DND-41 (cell line): ENCODE results near the gene FANCE.

Experiments used
- ATAC-seq: fragments of 200-7000 bp; cut with Tn5 transposase; 3 replicates; pipeline ENCODE4 v1.9.1; 2021; ENCODE audit warnings: low read depth; ENCODE audit not compliant: insufficient read depth
- DNase-seq: peaks from one replicate; pipeline ENCODE4 v3.0.0-alpha.2; 2020
- H2AFZ ChIP-seq: 2 replicates; pipeline ENCODE4 v1.6.0; 2012; ENCODE audit warnings: low read depth, low read length
- H3K27ac ChIP-seq: 2 replicates; pipeline ENCODE4 v1.5.1; 2012; ENCODE audit warnings: low read length, inconsistent platforms
- H3K27me3 ChIP-seq: fragments of 200-600 bp; sonication (generic); 2 replicates; pipeline ENCODE4 v1.6.0; 2012; ENCODE audit warnings: low read length, mild to moderate bottlenecking, inconsistent platforms; ENCODE audit not compliant: insufficient read depth, poor library complexity
- H3K36me3 ChIP-seq: 2 replicates; pipeline ENCODE4 v1.5.1; 2012; ENCODE audit warnings: low read length, inconsistent platforms; ENCODE audit not compliant: insufficient read depth
- H3K4me1 ChIP-seq: 2 replicates; pipeline ENCODE4 v1.5.1; 2012; ENCODE audit warnings: mild to moderate bottlenecking, low read length; ENCODE audit not compliant: insufficient read depth
- H3K4me2 ChIP-seq: 2 replicates; pipeline ENCODE4 v1.6.0; 2012; ENCODE audit warnings: mild to moderate bottlenecking, moderate library complexity, low read length, inconsistent platforms; ENCODE audit not compliant: insufficient read depth
- H3K4me3 ChIP-seq, 2 experiments: fragments of 200-600 bp in 1 of 2; shearing (Covaris generic) in 1 of 2; 2 replicates each; pipeline ENCODE4 v1.5.1; 2012 to 2016; ENCODE audit warnings: inconsistent platforms in 2 of 2, low read length in 2 of 2, mild to moderate bottlenecking in 2 of 2, low read depth in 1 of 2, moderate library complexity in 1 of 2
- H3K79me2 ChIP-seq: 2 replicates; pipeline ENCODE4 v1.6.0; 2012; ENCODE audit warnings: low read length, inconsistent platforms; ENCODE audit not compliant: insufficient read depth
- H3K9ac ChIP-seq: 2 replicates; pipeline ENCODE4 v1.6.0; 2012; ENCODE audit warnings: low read depth, mild to moderate bottlenecking, inconsistent platforms, low read length, moderate library complexity
- H3K9me3 ChIP-seq: 2 replicates; pipeline ENCODE4 v1.5.1; 2012; ENCODE audit warnings: low read length, moderate library complexity, mild to moderate bottlenecking, inconsistent platforms; ENCODE audit not compliant: insufficient read depth, severe bottlenecking
- H4K20me1 ChIP-seq: 2 replicates; pipeline ENCODE4 v1.6.0; 2012; ENCODE audit warnings: low read length; ENCODE audit not compliant: insufficient read depth
- EZH2 ChIP-seq: IDR thresholded peaks from 3 replicates; pipeline ENCODE4 v1.6.1; 2012; ENCODE audit warnings: borderline replicate concordance, low read depth, mild to moderate bottlenecking, moderate library complexity, low read length, inconsistent platforms; ENCODE audit not compliant: severe bottlenecking
- TF ChIP-seq, protein P1 (sequence below): IDR thresholded peaks from 2 replicates; pipeline ENCODE4 v1.5.1; 2012; ENCODE audit warnings: borderline replicate concordance, low read length, moderate library complexity, mild to moderate bottlenecking; ENCODE audit not compliant: poor library complexity, severe bottlenecking; ENCODE audit errors: extremely low read depth

The FANCE gene

DNA sequence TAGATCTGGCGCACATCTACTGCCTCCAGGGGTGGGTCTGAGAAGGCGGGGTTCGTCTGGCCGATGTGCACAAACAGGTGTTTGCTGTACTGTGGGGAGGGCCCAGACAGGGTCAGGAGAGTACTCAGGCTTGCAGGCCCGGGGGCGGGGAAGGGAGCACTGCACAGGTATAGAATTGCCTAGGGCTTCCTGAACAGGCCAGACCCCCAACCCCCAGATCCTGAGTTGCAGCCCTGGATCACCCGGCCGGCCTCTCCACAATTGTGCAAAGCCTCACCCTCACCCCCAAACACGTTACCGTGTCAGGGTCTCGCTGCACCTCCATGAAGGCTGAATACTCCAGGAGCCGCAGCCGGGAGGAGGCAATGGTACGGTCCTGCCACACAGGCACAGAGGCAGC, 23.9 kb downstream of the FANCE start:
- H2AFZ ChIP-seq = no peak overlapping the region
- H3K9me3 ChIP-seq = no peaks in the 10 kb centered on the region
- peaks cover 20% of the 10 kb centered on the region for H3K36me3 ChIP-seq
- H3K79me2 ChIP-seq = peaks cover 3% of the 10 kb centered on the region; the same call in 1 of the 2 replicates
- H3K9ac ChIP-seq = no peak overlapping the region
- H3K27me3 ChIP-seq = peaks cover 3% of the 10 kb centered on the region
- H3K4me1 ChIP-seq = peaks cover 3% of the 10 kb centered on the region; the same call in 1 of the 2 replicates
- DNase-seq (no peak), ATAC-seq (no peak)
- TF ChIP-seq, protein P1, sequence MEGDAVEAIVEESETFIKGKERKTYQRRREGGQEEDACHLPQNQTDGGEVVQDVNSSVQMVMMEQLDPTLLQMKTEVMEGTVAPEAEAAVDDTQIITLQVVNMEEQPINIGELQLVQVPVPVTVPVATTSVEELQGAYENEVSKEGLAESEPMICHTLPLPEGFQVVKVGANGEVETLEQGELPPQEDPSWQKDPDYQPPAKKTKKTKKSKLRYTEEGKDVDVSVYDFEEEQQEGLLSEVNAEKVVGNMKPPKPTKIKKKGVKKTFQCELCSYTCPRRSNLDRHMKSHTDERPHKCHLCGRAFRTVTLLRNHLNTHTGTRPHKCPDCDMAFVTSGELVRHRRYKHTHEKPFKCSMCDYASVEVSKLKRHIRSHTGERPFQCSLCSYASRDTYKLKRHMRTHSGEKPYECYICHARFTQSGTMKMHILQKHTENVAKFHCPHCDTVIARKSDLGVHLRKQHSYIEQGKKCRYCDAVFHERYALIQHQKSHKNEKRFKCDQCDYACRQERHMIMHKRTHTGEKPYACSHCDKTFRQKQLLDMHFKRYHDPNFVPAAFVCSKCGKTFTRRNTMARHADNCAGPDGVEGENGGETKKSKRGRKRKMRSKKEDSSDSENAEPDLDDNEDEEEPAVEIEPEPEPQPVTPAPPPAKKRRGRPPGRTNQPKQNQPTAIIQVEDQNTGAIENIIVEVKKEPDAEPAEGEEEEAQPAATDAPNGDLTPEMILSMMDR = no peak
- no peak for TF ChIP-seq EZH2
- H3K4me2 ChIP-seq = no peak overlapping the region
- H3K27ac ChIP-seq = no peak overlapping the region
- H3K4me3 ChIP-seq = no peak overlapping the region
- peaks cover 25% of the 10 kb centered on the region for H4K20me1 ChIP-seq

DNA sequence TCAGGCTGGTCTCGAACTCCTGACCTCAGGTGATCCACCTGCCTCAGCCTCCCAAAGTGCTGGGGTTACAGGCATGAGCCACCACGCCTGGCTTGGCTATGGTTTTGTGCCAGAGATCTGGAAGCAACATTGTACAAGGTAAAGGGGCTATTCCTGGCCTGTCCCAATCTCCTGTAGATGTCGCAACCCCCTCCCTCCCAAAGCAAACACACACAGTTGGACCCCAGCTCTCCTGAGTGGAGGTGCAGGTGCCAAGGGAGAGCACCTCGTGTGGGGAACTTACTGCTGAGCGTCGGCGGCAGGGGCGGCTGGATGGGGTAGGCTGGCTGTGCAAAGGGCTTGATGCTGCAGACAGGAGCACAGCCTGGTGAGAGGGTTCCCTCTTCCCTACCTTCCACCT, 24.9 kb downstream of the FANCE start:
- ATAC-seq (no peak), DNase-seq (no peak)
- no peaks in the 10 kb centered on the region for H3K4me1 ChIP-seq
- H3K4me3 ChIP-seq = no peak overlapping the region
- H3K9me3 ChIP-seq = no peaks in the 10 kb centered on the region
- H3K27me3 ChIP-seq = peaks cover 3% of the 10 kb centered on the region
- H3K9ac ChIP-seq = no peak overlapping the region
- no peaks in the 10 kb centered on the region for H3K79me2 ChIP-seq
- no peak overlapping the region for H3K4me2 ChIP-seq
- no peak overlapping the region for H2AFZ ChIP-seq
- H3K36me3 ChIP-seq = peaks cover 9% of the 10 kb centered on the region
- no peak for TF ChIP-seq EZH2
- TF ChIP-seq, protein P1 = no peak
- H3K27ac ChIP-seq = no peak overlapping the region
- H4K20me1 ChIP-seq = peaks cover 15% of the 10 kb centered on the region

DNA sequence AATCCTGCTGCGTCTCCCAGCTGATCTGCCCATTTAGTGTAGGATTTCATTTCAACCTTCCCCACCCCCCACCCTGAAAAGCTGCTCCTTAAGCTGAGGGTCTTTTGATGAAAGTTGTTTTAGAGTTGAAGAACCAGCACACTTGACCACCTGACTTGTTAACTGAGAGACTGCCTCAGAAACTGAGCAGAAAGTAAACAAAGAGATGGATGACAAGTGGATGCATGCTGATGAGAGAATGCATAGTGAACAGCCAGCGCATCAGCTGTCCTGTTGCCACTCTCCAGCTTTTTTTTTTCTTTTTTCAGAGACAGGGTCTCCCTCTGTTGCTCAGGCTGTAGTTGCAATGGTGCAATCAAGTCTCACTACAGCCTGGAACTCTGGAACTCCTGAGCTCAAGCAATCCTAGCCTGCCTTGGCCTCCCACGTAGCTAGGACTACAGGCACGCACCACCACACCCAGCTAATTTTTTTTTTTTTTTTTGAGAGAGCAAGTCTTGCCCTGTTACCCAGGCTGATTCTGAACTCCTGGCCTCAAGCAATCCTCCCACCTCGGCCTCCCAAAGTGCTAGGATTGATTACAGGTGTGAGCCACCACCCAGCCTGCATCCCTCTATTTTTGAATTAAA, 25.5 kb downstream of the FANCE start:
- H3K27ac ChIP-seq = no peak overlapping the region
- H4K20me1 ChIP-seq = peaks cover 8% of the 10 kb centered on the region
- no peak overlapping the region for H3K9ac ChIP-seq
- H3K4me3 ChIP-seq = no peak overlapping the region
- H3K4me2 ChIP-seq = no peak overlapping the region
- H3K9me3 ChIP-seq = no peaks in the 10 kb centered on the region
- H3K27me3 ChIP-seq = peaks cover 3% of the 10 kb centered on the region
- TF ChIP-seq EZH2 = no peak
- H3K4me1 ChIP-seq = no peaks in the 10 kb centered on the region
- DNase-seq (no peak), ATAC-seq (no peak)
- H2AFZ ChIP-seq = no peak overlapping the region
- H3K79me2 ChIP-seq = no peaks in the 10 kb centered on the region
- H3K36me3 ChIP-seq = peaks cover 5% of the 10 kb centered on the region

DNA sequence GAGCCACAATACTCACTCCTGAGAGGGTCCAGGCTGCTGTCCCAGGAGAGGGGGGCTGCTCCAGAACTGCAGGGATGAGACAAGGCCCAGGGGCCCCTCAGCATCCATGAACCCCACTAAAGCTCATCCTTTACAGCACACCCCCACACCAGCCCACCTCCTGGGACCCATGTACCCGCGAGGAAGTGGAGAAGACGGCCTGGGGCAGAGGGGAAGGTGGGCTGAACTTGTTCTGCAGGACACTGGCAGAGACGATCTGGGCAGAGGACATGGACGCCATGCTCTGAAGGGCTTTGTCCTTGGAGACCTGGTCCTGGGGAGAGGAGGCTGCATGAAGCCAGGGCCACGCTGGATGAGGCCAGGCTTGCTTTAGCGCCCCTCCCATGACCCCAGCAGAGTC, 26.1 kb downstream of the FANCE start:
- H4K20me1 ChIP-seq = peaks cover 5% of the 10 kb centered on the region
- no peak overlapping the region for H2AFZ ChIP-seq
- H3K9ac ChIP-seq = no peak overlapping the region
- H3K27me3 ChIP-seq = peaks cover 3% of the 10 kb centered on the region
- no peak for TF ChIP-seq EZH2
- TF ChIP-seq, protein P1 = no peak
- no peak overlapping the region for H3K4me2 ChIP-seq
- H3K27ac ChIP-seq = no peak overlapping the region
- no peaks in the 10 kb centered on the region for H3K9me3 ChIP-seq
- H3K79me2 ChIP-seq = no peaks in the 10 kb centered on the region
- no peak for ATAC-seq
- H3K4me3 ChIP-seq = no peak overlapping the region
- H3K4me1 ChIP-seq = no peaks in the 10 kb centered on the region
- no peak for DNase-seq
- H3K36me3 ChIP-seq = peaks cover 1% of the 10 kb centered on the region
